HepG2 (cell line): ENCODE measurements around the gene DNAJC11. TPM values are rescaled to one million over a fixed set of nuclear protein-coding genes. Genes with fewer than 3 reads are reported as not detected.

Source experiments
- HDAC1 ChIP-seq: sonication (generic); formaldehyde crosslinking; IDR thresholded peaks from 2 replicates; pipeline ENCODE4 v1.5.1; 2020; ENCODE audit warnings: mild to moderate bottlenecking, missing genetic modification reagents
- HES4 ChIP-seq: sonication (generic); formaldehyde crosslinking; IDR thresholded peaks from 2 replicates; pipeline ENCODE4 v1.9.0; 2021; ENCODE audit warnings: mild to moderate bottlenecking, missing genetic modification reagents, borderline replicate concordance
- KDM2A ChIP-seq: sonication (generic); formaldehyde crosslinking; IDR thresholded peaks from 2 replicates; pipeline ENCODE4 v1.4.0; 2020; ENCODE audit warnings: low read depth, missing genetic modification reagents, borderline replicate concordance
- MAZ ChIP-seq, 2 experiments: sonication (generic) in 1 of 2; formaldehyde crosslinking in 1 of 2; IDR thresholded peaks; 2 replicates each; pipeline versions ENCODE4 v1.5.0 to v1.6.1; 2012 to 2020; ENCODE audit warnings: low read depth in 2 of 2, mild to moderate bottlenecking in 2 of 2, borderline replicate concordance in 1 of 2, improper control_type of control experiment in 1 of 2, low read length in 1 of 2, missing genetic modification reagents in 1 of 2, moderate library complexity in 1 of 2
- NFATC3 ChIP-seq: sonication (generic); formaldehyde crosslinking; IDR thresholded peaks from 2 replicates; pipeline ENCODE4 v1.5.1; 2020; ENCODE audit warnings: mild to moderate bottlenecking, missing genetic modification reagents
- NRL ChIP-seq: sonication (generic); formaldehyde crosslinking; IDR thresholded peaks from 2 replicates; pipeline ENCODE4 v1.5.0; 2020; ENCODE audit warnings: missing genetic modification reagents, mild to moderate bottlenecking, moderate library complexity, borderline replicate concordance
- PHF5A ChIP-seq: IDR thresholded peaks from one replicate; pipeline ENCODE4 v1.6.1; 2018; ENCODE audit warnings: low read depth, missing genetic modification reagents; ENCODE audit not compliant: unreplicated experiment
- PPARG ChIP-seq: conservative IDR thresholded peaks from 2 replicates; pipeline ENCODE4 v1.6.1; 2016; ENCODE audit warnings: missing biosample characterization, missing genetic modification reagents
- RFX1 ChIP-seq: fragments of 450-650 bp; IDR thresholded peaks from 2 replicates; pipeline ENCODE4 v1.6.1; 2017
- TBP ChIP-seq: sonication (generic); formaldehyde crosslinking; IDR thresholded peaks from 2 replicates; pipeline ENCODE4 v1.5.0; 2020; ENCODE audit warnings: missing genetic modification reagents
- ZFP1 ChIP-seq: IDR thresholded peaks from 2 replicates; pipeline ENCODE4 v1.6.1; 2016
- ZNF253 ChIP-seq: sonication (generic); formaldehyde crosslinking; IDR thresholded peaks from 2 replicates; pipeline ENCODE4 v1.8.0; 2022; ENCODE audit warnings: mild to moderate bottlenecking, missing genetic modification reagents, borderline replicate concordance
- ZNF367 ChIP-seq: sonication (generic); formaldehyde crosslinking; IDR thresholded peaks from 2 replicates; pipeline ENCODE4 v1.4.0; 2020; ENCODE audit warnings: missing genetic modification reagents, borderline replicate concordance
- polyA plus RNA-seq, 8 experiments: library from polyadenylated mRNA; depleted of rRNA in 3 of 8; stranded (reverse) in 7 of 8; unstranded in 1 of 8; fragments of >200 nt; fragmentation: Illumina TruSeq in 4 of 8; extraction: Trizol in 4 of 8; gene quantifications; 2 replicates each; pipeline versions ENCODE4 v1.2.1 to v1.2.3, GENCODE V29; 2011 to 2016; ENCODE audit warnings: low read depth in 4 of 8, missing spikeins in 1 of 8, mixed read lengths in 1 of 8; ENCODE audit not compliant: insufficient read depth in 1 of 8
- total RNA-seq, 5 experiments: library from RNA; depleted of rRNA; stranded (reverse); fragments of >200 nt; fragmentation: Illumina TruSeq; extraction: Trizol; gene quantifications; 2 replicates each; pipeline ENCODE4 v1.2.3, GENCODE V29; 2016; ENCODE audit warnings: low read depth in 1 of 5
- TF ChIP-seq, protein P1 (sequence below): sonication (generic); formaldehyde crosslinking; IDR thresholded peaks from 2 replicates; pipeline ENCODE4 v1.5.0; 2020; ENCODE audit warnings: missing genetic modification reagents, mild to moderate bottlenecking, borderline replicate concordance
- TF ChIP-seq, protein P2 (sequence below): sonication (generic); formaldehyde crosslinking; IDR thresholded peaks from 2 replicates; pipeline ENCODE4 v1.5.0; 2020; ENCODE audit warnings: mild to moderate bottlenecking, missing genetic modification reagents
- TF ChIP-seq, protein P3 (sequence below): sonication (generic); formaldehyde crosslinking; conservative IDR thresholded peaks from 2 replicates; pipeline ENCODE4 v1.4.0; 2020; ENCODE audit warnings: missing genetic modification reagents
- TF ChIP-seq, protein P4 (sequence below): IDR thresholded peaks from 2 replicates; pipeline ENCODE4 v1.6.1; 2016; ENCODE audit warnings: low read depth

Gene DNAJC11
- total and polyA plus RNA-seq, 2 of the 13 experiments (the other 11 are each of a cell fraction or from before 2014, with no cell fraction given): 25.1 to 47.6 TPM

DNA sequence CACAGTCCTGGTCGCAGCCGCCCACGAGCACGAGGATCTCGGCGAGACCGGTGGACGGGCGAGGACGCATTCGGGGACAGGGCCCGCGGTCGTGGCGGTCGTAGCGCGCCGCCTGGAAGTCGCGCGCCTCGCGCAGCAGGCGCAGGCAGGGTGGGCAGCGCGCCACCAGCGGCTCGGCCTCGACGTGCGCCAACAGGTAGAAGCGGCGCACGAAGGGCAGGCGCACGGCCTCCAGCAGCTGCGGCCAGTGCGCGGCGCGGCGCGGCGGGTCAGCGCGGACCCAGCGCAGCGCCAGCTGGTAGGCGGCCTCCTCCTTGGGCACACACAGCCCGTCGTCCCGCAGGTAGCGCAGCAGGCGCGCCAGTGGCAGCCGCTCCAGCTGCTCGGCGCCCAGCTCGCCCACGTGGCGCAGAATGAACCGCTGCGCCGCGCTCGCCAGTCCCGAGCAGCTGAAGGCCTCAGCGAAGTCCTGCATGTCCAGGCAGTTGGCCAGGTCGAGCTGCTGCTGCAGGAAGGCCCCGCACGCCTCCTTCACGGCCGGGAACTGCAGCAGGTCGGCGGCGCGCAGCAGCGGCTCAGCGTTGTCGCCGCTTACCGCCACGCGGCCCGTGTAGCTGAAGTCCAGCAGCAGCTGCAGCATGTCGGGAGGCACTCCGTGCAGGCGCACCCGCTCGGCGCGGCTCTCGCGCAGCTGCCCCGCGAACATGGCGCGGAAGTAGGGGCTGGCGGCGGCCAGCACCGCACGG, 99.5 kb downstream of the DNAJC11 start (continued):
- TF ChIP-seq, protein P1, sequence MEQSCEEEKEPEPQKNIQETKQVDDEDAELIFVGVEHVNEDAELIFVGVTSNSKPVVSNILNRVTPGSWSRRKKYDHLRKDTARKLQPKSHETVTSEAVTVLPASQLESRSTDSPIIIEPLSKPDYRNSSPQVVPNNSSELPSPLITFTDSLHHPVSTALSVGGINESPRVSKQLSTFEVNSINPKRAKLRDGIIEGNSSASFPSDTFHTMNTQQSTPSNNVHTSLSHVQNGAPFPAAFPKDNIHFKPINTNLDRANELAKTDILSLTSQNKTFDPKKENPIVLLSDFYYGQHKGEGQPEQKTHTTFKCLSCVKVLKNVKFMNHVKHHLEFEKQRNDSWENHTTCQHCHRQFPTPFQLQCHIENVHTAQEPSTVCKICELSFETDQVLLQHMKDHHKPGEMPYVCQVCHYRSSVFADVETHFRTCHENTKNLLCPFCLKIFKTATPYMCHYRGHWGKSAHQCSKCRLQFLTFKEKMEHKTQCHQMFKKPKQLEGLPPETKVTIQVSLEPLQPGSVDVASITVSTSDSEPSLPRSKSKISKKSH (CRISPR knock-in tag): 0 out of 2 replicates have a peak, but pooled peaks have one; percentile 9
- TF ChIP-seq, protein P2, sequence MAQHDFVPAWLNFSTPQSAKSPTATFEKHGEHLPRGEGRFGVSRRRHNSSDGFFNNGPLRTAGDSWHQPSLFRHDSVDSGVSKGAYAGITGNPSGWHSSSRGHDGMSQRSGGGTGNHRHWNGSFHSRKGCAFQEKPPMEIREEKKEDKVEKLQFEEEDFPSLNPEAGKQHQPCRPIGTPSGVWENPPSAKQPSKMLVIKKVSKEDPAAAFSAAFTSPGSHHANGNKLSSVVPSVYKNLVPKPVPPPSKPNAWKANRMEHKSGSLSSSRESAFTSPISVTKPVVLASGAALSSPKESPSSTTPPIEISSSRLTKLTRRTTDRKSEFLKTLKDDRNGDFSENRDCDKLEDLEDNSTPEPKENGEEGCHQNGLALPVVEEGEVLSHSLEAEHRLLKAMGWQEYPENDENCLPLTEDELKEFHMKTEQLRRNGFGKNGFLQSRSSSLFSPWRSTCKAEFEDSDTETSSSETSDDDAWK: no peak
- TF ChIP-seq ZNF253 (CRISPR knock-in tag): no peak; the same call in 1 of the 2 replicates
- TF ChIP-seq NRL (CRISPR knock-in tag): peak; percentile 19; the same call in 1 of the 2 replicates
- no peak for TF ChIP-seq RFX1
- peak; percentile 2; the same call in 1 of the 2 replicates for TF ChIP-seq HES4
- TF ChIP-seq ZNF367 (CRISPR knock-in tag): peak; percentile 69; the same call in 1 of the 2 replicates
- TF ChIP-seq MAZ (IDR thresholded peaks at IDR 0.05; ENCODE audit: borderline replicate concordance, low read depth, low read length): no peak
- peak; percentile 17; the same call in 1 of the 2 replicates for TF ChIP-seq MAZ (CRISPR knock-in tag; IDR thresholded peaks at IDR 0.05; ENCODE audit: low read depth)
- peak; percentile 61; the same call in 1 of the 2 replicates for TF ChIP-seq HDAC1 (CRISPR knock-in tag)
- no peak for TF ChIP-seq PPARG (CRISPR knock-in tag)
- TF ChIP-seq KDM2A (CRISPR knock-in tag): no peak; the same call in 1 of the 2 replicates
- TF ChIP-seq, protein P3, sequence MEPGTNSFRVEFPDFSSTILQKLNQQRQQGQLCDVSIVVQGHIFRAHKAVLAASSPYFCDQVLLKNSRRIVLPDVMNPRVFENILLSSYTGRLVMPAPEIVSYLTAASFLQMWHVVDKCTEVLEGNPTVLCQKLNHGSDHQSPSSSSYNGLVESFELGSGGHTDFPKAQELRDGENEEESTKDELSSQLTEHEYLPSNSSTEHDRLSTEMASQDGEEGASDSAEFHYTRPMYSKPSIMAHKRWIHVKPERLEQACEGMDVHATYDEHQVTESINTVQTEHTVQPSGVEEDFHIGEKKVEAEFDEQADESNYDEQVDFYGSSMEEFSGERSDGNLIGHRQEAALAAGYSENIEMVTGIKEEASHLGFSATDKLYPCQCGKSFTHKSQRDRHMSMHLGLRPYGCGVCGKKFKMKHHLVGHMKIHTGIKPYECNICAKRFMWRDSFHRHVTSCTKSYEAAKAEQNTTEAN (CRISPR knock-in tag): no peak; the same call in 1 of the 2 replicates
- no peak for TF ChIP-seq NFATC3 (CRISPR knock-in tag)
- TF ChIP-seq ZFP1 (CRISPR knock-in tag): no peak
- TF ChIP-seq PHF5A: no peak
- TF ChIP-seq, protein P4, sequence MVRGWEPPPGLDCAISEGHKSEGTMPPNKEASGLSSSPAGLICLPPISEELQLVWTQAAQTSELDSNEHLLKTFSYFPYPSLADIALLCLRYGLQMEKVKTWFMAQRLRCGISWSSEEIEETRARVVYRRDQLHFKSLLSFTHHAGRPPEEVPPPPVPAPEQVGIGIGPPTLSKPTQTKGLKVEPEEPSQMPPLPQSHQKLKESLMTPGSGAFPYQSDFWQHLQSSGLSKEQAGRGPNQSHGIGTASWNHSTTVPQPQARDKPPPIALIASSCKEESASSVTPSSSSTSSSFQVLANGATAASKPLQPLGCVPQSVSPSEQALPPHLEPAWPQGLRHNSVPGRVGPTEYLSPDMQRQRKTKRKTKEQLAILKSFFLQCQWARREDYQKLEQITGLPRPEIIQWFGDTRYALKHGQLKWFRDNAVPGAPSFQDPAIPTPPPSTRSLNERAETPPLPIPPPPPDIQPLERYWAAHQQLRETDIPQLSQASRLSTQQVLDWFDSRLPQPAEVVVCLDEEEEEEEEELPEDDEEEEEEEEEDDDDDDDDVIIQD: no peak
- no peak for TF ChIP-seq TBP (CRISPR knock-in tag)
